T-helper 9 cell (primary cell): ENCODE results near the gene PTPRG.
"Not testable (repeated sequence)": the region's sequence is repeated elsewhere in the genome, so short reads cannot be mapped to it uniquely, and the experiment has no call there.

ENCODE experiments used
- DNase-seq: peaks from one replicate; pipeline ENCODE4 v3.0.0-alpha.2; 2020
- total RNA-seq, 2 donors: gene quantifications; one replicate each; lab custom pipeline; 2026; lab: John Stamatoyannopoulos, UW

PTPRG gene
- total RNA-seq = 0 to 0.28 reads per million in 2 donors

GRCh38 chr3:61561374-61562041, at the start of gene PTPRG:
PTPRG (plus strand) TSS chr3:61561571; CDS start chr3:61562288, 717 bp downstream.
- DNase-seq = no peak

GRCh38 chr3:61518590-61518989, 42.8 kb upstream of the PTPRG start:
- no peak for DNase-seq

DNA sequence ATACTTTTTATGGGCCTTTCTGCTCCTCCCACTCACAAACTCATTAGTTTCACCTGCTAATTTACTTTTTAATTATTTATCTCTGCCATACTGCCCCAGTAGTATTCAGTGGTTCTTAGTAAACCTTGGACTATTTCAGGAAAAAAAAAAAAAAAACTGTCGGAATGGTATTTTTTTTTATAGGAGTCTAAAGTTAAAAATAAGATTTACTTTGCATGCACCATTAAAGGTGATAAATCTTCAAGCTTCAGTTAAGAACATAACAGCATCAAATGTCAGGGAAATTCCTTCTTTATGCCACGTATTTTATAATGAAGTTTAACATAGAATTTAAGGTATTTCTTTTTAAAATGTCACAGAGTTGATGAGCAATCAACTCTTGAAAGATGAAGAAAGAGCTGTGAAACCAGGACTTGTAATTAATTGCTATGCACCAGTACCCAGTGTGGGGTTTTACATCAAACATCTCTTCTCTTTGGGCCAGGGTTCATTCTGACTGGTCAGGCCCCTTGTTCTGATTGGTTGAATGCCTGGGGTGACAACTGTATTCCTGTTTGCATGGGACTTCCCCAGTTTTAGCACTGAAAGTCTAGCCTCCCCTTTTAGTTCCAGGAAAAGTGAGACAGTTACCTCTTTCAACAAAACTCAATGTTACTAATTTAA, 40.3 kb upstream of the PTPRG start:
- no peak for DNase-seq

GRCh38 chr3:61522060-61522459, 39.3 kb upstream of the PTPRG start:
- DNase-seq = no peak

DNA sequence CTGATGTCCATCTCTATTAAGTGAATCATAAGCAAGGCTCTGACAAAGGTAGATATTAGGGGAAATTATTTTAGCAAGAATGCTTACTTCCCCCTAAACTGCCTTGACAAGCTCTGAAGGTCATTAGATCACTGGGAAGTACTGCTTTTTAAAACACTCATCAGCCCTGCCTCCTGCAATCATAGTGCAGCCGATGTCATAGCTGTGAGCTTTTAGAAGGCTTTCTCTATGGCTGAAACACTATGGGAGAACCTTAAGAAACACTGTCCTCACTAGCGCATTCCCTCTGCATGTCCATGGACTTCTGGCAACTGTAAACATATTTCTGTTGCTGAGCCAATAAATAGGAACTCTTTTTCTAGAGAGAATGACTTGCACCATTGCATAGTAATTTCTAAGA, 38.7 kb upstream of the PTPRG start:
- DNase-seq = no peak

DNA sequence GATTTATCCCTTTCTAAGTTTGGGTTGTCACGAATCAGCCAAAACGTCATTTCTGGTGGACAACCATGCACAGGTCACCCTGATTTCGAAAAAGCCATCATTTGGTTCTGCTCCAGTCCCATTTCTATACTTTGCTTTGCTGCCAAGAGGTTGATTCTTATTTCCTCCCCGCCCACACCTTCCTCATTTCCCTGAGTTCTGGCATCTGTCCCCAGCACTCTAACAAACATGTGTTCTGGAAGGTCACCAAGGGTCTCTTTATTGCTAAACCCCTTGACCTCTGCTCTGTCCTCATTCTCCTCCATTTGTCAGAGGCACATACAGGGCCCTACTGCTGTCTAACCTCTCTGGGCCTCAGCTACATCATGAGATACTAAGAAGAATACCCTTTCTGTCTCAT, 36.4 kb upstream of the PTPRG start:
- no peak for DNase-seq

GRCh38 chr3:61526308-61526707, 35.1 kb upstream of the PTPRG start:
- no peak for DNase-seq

- no peak for DNase-seq
Observed at GRCh38 chr3:61527011-61527410, 34.4 kb upstream of the PTPRG start.

GRCh38 chr3:61530355-61530754, 31.0 kb upstream of the PTPRG start:
- no peak for DNase-seq

DNA sequence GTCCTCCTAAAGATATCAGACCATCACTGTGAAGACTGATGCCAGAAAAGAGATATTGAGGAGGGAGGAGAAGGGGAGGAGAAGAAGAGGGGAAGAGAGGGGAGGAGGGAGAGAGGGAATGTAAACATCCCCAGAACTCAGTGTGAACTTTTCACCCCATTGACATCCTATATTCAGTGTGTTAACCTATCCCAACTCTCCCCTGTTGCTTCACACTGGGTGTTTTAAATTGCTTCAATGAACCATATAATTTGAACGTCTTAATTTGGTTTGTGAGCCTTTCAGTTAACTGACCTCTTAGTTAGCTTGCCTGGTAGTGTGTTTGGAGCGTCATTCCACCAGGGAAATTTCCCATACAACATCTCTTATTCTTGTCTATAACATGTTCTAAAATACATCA, 29.8 kb upstream of the PTPRG start:
- DNase-seq = no peak

DNA sequence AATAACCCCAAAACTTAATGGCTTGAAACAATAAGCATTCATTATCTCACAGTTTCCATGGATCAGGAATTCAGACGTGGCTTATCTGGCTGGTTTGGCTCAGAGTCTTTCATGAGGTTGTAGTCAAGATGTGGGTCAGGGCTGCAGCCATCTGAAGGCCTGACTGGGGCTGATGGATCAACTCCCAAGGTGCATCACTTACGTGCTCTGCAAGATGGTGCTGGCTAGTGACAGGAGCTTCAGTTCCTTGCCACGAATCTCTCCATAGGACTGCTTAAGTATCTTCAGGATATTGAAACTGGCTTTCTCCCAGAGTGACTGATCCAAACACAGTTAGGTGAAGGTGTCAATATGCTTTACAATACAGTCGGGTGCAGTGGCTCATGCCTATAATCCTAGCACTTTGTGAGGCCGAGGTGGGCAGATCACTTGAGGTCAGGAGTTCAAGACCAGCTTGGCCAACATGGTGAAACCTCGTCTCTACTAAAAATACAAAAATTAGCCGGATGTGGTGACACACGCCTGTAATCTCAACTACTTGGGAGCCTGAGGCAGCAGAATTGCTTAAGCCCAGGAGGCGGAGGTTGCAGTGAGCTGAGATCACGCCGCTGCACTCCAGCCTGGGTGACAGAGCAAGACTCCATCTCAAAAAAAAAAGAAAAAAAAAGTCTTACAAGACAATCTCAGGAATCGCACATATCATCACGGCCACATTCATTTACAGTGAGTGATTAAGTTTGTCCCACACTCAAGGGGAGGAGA, 28.5 kb upstream of the PTPRG start:
- DNase-seq = no peak

- DNase-seq = no peak
Observed at GRCh38 chr3:61535826-61536225, 25.5 kb upstream of the PTPRG start.

DNA sequence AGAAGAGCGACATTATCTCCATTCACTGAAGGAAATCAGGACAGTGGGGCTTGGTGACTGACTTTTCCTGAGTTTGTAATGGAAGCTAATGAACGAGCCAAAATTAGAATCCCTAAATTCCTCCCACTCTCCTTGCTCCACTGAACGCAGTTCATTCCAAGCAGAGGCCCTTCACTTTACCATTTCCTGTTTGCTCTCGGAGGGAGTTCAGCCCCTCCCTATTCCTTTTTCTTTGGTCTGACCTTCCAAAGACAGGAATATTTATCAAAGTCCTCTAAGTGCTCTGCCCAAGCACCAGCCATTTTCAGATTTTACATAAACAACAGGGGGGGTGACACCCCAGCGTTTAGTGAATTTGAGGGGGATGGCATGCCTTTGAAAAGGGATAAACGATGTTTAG, 24.0 kb upstream of the PTPRG start:
- DNase-seq = no peak

- DNase-seq = no peak
Observed at GRCh38 chr3:61538486-61538885, 22.9 kb upstream of the PTPRG start.

DNA sequence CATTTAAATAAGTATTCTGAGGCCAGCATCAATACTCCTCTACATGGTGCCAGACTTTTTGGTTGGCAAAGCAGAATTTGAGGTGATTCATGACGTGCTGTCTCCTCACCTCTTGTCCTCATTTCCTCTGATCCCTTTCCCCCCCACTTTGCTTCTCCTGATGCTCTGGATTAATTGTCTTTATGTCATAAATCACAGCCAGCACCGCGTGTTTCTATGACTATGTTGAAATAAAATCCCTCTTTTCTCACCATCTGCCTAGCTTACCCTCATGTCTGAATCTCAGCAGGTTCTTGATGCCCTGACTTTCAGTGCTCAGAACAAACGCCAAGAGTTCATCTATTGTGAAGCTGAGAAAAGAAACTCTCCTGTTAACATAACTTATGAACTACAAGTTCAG, 19.7 kb upstream of the PTPRG start:
- no peak for DNase-seq

DNA sequence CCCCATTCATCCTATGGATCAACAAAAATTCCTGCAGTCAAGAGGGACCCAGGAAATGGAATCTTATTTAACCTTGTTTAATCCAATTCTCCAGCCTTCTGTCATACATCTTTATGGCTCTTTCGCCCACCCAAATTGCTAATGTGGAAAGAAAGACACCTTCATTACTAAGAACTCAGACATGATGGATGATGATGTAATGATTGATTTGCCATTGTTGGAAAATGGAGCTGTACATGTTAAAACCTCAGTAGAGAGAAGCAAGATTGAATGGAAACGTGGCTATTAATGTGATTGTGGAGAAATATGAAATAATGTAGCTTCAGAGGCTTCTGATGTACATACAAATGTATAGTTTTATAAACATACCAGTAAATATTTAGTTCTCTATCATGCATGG, 15.7 kb upstream of the PTPRG start:
- no peak for DNase-seq

DNA sequence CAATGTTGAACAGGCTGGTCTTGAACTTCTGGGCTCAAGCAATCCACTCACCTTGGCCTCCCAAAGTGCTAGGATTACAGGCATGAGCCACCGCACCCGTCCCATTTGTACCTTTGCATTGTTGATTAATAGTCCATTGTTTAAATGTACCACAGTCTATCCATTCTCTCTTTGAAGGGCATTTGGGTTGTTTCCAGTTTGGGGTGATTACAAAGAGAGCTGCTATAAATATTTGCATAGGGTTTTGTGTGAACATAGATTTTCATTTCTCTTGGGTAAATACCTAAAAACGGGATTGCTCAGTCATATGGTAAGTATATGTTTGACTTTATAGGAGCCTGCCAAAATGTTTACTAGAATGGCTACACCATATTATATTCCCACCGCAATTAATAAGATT, 13.7 kb upstream of the PTPRG start:
- DNase-seq = no peak

GRCh38 chr3:61552704-61553103, 8.7 kb upstream of the PTPRG start:
- DNase-seq = not testable (repeated sequence)

GRCh38 chr3:61559136-61559731, 2.1 kb upstream of the PTPRG start:
- DNase-seq = no peak

- DNase-seq = no peak
Observed at GRCh38 chr3:61560517-61561373, 626 bp upstream of the PTPRG start.

- DNase-seq = no peak
Observed at GRCh38 chr3:61562042-61562720, 810 bp downstream of the PTPRG start.
